RPMI8226 (cell line): ENCODE measurements around the gene TSEN34.

ENCODE experiments used
- DNase-seq: peaks from one replicate; pipeline ENCODE4 v3.0.0-alpha.2; 2015

The TSEN34 gene

DNA sequence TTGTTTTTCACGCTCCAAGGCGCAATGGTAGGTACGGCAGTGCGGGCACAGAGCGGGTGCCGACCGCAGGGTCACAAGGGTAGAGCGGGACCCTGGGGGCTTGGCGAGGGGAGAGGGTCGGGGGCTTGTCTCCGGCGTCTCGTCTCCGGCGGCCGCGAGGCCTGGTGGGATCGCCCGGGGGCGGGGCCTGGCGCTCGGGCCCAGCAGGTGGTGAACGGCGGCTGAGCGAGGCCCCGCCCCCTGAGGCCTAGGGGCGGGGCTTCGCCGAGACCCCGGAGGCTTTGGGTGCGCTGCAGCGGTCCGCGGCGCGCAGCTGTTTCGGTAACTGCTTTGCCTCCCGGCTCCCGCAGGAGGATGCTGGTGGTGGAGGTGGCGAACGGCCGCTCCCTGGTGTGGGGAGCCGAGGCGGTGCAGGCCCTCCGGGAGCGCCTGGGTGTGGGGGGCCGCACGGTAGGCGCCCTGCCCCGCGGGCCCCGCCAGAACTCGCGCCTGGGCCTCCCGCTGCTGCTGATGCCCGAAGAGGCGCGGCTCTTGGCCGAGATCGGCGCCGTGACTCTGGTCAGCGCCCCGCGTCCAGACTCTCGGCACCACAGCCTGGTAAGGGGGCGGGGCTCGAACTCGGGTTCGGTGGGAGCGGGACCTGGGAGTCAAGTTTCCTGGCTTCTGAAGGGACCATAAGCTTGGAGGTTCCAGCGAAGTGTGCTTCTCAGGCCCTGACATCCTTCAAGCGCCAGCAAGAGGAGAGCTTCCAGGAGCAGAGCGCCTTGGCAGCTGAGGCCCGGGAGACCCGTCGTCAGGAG, at the start of gene TSEN34:
TSS of gene TSEN34 (plus strand) at position 298 of the 800 bp plus-strand sequence. CDS start at position 355, 57 bp downstream.
- peak; percentile 94 for DNase-seq

DNA sequence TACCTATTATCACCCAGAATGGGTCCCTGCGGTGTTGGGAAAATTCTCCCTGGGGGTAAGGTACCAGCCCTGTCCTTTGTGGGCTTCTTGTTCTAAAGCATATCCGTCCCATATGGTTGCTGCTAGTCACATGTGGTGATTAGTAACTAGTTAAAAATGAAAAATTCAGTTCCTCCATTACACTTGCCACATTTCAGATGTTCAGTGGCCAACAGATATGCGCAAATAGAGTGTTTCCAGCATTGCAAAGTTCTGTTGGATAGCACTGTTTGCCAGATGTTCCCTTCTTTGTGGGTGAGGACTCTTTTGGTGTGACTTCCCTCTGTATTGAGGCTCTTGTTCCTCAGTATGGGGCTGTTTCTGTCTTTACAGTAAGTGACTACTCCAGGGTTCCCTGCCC, 49.8 kb upstream of the TSEN34 start:
- no peak for DNase-seq

GRCh38 chr19:54142166-54142780, 48.8 kb upstream of the TSEN34 start:
- DNase-seq: no peak

DNA sequence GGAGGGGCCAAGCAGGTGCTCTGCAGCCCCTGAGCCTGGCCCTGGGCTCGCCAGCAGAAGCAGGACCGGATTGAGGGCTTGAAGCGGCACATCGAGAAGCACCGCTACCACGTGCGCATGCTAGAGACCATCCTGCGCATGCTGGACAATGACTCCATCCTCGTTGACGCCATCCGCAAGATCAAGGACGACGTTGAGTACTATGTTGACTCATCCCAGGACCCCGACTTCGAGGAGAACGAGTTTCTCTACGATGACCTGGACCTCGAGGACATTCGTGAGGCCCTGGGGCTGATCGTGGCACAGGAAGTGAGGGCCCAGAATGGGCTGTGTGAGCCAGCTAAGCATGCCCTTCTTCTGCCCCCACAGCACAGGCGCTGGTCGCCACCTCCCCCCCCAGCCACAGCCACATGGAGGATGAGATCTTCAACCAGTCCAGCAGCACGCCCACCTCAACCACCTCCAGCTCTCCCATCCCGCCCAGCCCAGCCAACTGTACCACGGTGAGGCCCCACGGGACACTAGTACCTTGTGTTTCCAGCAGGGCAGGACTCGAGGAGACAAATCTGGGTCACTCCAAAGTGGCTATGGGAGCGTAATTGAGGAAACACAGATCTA, 45.5 kb upstream of the TSEN34 start:
- no peak for DNase-seq

DNA sequence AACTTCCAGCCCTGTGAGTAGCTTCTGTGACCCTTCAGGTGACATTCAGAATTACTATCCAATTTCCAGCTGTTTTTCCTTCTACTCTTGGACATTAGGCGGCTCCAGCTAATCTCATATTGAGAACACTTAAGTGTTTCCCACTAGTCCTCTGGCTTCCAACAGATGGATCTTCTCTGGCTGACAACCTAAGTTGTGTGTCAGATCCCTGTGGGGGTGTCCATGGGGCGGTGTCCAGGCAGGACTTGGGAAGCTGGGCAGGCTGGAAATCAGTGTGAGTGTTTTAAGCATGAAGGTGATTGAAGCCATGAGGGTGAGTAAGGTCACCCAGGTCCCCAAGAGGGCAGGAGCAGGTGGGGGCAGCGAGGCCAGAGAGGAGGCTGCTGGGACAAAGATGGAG, 43.4 kb upstream of the TSEN34 start:
- DNase-seq: no peak

DNA sequence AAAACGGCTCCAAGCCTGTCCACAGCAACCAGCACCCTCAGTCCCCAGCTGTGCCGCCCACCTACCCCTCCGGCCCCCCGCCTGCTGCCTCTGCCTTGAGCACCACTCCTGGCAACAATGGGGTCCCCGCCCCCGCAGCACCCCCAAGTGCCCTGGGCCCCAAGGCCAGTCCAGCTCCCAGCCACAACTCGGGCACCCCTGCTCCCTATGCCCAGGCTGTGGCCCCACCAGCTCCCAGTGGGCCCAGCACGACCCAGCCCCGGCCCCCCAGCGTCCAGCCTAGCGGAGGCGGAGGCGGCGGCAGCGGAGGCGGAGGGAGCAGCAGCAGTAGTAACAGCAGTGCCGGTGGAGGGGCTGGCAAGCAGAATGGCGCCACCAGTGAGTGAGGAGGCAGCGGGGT, 43.0 kb upstream of the TSEN34 start:
- DNase-seq: no peak

DNA sequence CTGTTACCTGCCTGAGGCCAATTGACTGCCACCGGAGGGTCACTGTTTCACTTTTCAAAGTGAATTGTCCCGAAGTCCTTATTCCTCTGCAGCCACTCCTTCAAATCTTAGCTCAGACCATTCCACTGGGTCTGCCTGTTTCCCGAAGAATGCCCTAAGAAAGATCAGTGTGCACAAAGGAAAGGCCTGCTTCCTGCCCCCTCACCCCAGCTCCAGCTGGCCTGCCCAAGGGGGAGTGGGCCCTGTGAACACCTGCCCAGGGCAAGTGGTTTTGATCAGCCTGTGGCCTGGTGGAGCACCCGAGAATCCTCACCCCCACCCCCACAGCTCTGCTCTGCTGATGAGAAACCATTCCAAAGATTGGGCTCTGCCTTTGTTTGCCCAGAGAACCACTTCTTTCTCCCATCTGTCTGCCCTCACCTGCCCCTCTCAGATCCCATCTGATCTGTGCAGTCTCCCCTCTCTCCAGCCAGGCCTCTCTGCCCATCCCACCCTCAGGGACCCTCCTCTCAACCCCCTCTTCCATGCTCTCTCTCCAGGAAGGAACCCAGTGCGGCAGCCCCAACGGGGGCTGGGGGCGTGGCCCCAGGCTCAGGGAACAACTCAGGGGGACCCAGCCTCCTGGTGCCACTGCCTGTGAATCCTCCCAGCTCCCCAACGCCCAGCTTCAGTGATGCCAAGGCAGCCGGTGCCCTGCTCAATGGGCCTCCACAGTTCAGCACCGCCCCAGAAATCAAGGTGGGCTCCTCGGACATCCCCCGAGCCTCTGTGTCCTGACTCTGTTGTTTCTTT, 41.9 kb upstream of the TSEN34 start:
- DNase-seq: no peak

- no peak for DNase-seq
Measured at GRCh38 chr19:54151362-54152035, 39.6 kb upstream of the TSEN34 start.

DNA sequence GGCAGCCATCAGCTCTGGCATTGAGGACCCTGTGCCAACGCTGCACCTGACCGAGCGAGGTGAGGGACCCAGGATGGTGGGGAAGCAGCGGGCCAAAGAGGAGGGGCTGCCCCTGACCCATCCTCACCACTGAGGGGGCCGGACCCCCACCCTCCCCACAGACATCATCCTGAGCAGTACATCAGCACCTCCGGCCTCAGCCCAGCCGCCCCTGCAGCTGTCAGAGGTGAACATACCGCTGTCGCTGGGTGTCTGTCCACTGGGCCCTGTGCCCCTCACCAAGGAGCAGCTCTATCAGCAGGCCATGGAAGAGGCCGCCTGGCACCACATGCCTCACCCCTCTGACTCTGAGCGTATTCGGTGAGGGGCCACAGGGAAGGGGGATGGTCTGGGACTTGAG, 38.8 kb upstream of the TSEN34 start:
- no peak for DNase-seq

DNA sequence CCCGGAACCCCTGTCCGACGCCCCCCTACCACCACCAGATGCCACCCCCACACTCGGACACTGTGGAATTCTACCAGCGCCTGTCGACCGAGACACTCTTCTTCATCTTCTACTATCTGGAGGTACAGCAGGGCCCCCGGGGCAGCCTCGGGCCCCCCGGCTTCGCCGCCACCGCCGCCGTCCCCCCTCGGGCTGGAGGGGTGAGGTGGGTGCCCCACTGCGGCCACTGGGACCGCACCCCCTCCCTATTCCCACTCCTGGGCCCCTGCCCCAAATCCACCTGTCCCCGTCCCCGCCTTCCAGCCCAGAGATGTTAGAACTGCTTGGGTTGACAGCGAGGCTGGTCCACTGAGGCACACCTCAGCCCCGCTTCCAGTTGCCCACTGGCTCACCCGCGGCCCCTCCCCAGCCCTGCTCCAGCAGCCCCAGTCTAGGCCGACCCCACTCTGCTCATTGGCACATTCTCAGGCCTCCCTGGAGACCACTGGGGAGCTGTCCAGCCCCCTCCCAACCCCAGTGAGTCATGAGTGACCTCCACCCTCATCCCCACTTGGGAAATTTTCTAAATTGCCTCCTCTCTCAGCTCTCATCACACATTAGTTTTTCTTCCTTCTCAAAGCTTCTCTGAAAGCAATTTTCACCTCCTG, 38.1 kb upstream of the TSEN34 start:
- no peak for DNase-seq

- DNase-seq: no peak
Measured at GRCh38 chr19:54153731-54154326, 37.3 kb upstream of the TSEN34 start.

DNA sequence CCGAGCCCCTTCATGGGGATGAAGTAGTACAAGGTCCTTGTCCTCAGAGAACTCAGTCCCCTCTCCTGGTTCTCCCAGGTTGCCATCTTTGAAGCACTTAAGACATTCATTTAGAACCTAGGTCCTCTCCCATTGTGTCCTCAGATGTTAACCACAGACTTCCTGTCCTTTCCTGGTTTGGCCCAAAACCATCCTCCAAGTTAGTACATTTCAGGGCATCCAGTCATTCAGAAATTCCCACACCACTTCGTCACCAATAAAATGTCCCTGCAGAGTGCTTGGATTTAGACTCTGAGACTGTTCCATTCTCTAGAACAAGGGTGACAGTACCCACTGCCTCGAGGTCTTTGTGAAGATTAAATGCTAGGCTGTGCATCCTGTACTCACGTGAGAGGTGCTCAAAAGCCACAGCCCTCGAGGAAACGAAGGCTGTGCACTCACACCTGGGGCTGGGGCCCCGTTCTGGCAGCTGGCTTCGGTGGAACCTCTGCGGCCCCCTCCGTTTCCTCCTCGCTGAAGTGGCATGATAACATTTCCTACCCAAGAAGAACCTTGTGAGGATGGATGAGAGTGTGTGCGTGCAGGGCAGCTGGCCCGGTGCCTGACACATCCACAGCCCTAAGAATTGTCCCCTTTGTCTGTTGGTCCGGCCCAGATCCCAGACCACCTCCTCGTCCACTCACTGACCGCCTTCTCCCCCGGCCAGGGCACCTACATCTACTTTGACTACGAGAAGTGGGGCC, 36.3 kb upstream of the TSEN34 start:
- no peak for DNase-seq

- DNase-seq: no peak
Measured at GRCh38 chr19:54155694-54156093, 35.4 kb upstream of the TSEN34 start.

DNA sequence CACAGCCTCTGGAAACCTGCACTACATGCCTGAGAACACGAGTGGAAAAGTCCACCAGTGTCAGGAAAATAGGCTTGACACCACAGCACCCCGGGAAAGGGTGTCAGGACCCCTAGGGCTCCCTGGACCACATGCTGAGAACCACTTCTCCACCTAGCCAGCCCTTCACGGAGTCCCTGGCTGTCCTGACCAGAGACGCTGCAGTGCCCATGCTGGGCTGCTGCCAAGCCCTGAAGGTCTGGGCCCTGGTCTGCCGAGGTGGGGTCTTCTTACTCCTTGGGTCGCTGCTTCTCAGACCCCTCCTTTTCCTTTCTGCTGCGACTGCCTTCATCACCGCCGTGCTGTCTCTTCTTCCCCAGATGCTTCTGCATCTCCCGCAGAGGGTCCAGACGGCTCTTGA, 34.6 kb upstream of the TSEN34 start:
- DNase-seq: no peak

DNA sequence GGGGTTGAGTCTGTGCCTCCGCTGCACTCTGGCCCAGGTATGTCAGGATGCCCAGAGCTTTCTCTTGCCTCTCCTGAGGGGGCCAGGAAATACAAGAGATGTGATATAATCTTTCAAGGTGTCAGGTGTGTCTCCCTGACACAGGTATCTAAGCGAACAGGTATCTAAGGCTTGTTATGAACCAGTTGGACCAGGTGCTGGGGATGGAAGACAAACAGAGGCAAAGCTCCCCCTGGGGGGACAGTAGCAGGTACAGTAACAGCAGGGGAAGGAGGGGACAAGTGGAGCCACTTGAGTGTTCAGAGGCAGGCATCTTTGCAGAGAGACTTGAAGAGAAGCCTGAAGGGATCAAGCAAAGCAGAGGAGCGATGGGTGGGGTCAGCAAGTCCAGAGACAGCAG, 34.2 kb upstream of the TSEN34 start:
- DNase-seq: no peak

- DNase-seq: peak; percentile 63
Measured at GRCh38 chr19:54158812-54159351, 32.2 kb upstream of the TSEN34 start.

DNA sequence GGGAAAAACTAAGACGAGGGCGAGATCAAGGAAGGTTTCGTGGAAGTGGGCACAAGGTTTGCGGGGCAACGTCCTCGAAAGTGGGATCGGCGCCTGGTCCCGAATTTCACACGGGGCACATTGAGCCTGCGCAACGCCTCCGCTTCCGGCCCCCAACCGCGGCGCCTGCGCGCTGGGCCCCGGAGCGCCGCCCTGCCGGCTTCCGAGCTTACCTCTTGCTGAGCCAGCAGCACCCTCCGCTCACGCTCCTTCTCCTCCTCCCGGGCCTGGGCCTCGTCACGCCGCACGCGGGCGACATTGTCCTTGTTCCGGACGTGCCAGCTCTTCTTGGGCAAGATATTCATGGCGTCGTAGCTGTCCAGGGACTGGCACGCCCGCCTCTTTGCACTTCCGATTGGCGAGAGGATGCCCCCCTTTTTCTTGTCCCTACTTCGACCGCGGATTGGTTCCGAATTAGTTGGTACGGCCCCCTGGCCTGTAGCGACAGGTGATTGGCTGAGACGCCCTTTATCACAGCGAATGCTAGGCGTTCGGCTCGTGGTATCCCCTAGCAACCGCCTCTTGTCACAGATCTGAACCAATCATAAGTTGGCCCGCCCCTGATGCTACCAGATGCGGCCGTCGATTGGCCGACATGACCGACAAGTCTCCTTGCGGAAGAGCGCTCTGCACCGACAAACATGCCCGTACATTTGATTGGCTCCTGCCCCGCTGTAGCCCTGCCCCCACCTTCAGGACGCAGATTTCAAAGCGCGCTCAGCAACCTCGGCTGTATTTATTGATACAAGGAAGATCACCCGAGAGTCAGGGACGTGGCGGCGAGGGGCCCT, 31.5 kb upstream of the TSEN34 start, which contains the start of gene LENG1:
TSS of gene LENG1 (minus strand) at position 370 of the 830 bp plus-strand sequence. CDS start at position 344, 26 bp downstream.
- DNase-seq: peak; percentile 100

- no peak for DNase-seq
Measured at GRCh38 chr19:54160182-54160811, 30.8 kb upstream of the TSEN34 start.

- DNase-seq: no peak
Measured at GRCh38 chr19:54160854-54161253, 30.3 kb upstream of the TSEN34 start.
